DND-41 (cell line): Measurements from ENCODE around the gene TRIM6.

Source experiments
- EZH2 ChIP-seq: IDR thresholded peaks from 3 replicates; pipeline ENCODE4 v1.6.1; 2012; ENCODE audit warnings: borderline replicate concordance, low read depth, mild to moderate bottlenecking, moderate library complexity, low read length, inconsistent platforms; ENCODE audit not compliant: severe bottlenecking
- TF ChIP-seq, protein P1 (sequence below): IDR thresholded peaks from 2 replicates; pipeline ENCODE4 v1.5.1; 2012; ENCODE audit warnings: borderline replicate concordance, low read length, moderate library complexity, mild to moderate bottlenecking; ENCODE audit not compliant: poor library complexity, severe bottlenecking; ENCODE audit errors: extremely low read depth

DNA sequence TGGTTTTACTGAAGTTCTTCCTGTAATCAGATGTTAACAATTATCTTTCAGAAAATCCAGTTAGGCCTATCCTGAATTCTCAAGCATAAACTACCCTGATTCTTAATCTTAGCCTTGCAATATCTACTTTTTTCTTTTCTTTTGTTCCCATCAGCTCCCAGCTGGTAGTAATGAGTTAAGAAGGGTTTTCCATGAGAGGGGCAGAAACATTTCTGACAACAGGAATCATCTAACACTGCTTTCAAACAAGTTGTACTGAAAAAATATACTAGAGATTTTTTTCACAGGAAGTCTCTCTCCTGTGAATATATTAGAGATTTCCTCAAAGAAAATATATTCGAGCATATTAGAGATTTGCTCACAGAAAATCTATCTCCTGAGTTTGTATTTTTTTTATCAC lies 3.3 kb upstream of the TRIM6 start:
- TF ChIP-seq, protein P1, sequence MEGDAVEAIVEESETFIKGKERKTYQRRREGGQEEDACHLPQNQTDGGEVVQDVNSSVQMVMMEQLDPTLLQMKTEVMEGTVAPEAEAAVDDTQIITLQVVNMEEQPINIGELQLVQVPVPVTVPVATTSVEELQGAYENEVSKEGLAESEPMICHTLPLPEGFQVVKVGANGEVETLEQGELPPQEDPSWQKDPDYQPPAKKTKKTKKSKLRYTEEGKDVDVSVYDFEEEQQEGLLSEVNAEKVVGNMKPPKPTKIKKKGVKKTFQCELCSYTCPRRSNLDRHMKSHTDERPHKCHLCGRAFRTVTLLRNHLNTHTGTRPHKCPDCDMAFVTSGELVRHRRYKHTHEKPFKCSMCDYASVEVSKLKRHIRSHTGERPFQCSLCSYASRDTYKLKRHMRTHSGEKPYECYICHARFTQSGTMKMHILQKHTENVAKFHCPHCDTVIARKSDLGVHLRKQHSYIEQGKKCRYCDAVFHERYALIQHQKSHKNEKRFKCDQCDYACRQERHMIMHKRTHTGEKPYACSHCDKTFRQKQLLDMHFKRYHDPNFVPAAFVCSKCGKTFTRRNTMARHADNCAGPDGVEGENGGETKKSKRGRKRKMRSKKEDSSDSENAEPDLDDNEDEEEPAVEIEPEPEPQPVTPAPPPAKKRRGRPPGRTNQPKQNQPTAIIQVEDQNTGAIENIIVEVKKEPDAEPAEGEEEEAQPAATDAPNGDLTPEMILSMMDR = no peak
- no peak for TF ChIP-seq EZH2
